ENCODE measurements around the gene TSPYL6.
"Not testable (repeated sequence)": the region's sequence is repeated elsewhere in the genome, so short reads cannot be mapped to it uniquely, and the experiment has no call there.

TSPYL6 gene
- total RNA-seq = 0 to 0.07 (median 0) reads per million in 9 experiments

- DNase-seq (no peak), ATAC-seq (replicated peaks) (no peak)
- H3K4me1 Mint-ChIP-seq (ENCODE audit: low read depth in 2 of 2) = no peaks in the 10 kb centered on the region
- no peaks in the 10 kb centered on the region for H3K36me3 Mint-ChIP-seq (ENCODE audit: insufficient read depth)
- H3K27me3 Mint-ChIP-seq = no peaks in the 10 kb centered on the region
- no peak within 1 kb of the TSS for H3K4me3 Mint-ChIP-seq
- H3K27ac Mint-ChIP-seq = no peak within 1 kb of the TSS
- H3K9me3 Mint-ChIP-seq = no peaks in the 10 kb centered on the region
These were observed at the start of gene TSPYL6 for GRCh38 chr2:54256091-54256694. Gene TSPYL6, minus strand, starts transcription at chr2:54256229. Its CDS starts 78 bp downstream, at chr2:54256151.

GRCh38 chr2:54303631-54304030, 47.6 kb upstream of the TSPYL6 start:
- DNase-seq (no peak), ATAC-seq (replicated peaks) (no peak)
- Mint-ChIP-seq H3K9me3 (no peaks in the 10 kb centered on the region), H3K4me3 (no peak overlapping the region), H3K36me3 (ENCODE audit: insufficient read depth) (no peaks in the 10 kb centered on the region), H3K27me3 (peaks cover 0 to 5% of the 10 kb centered on the region in 2 donors), H3K27ac (no peak overlapping the region), H3K4me1 (ENCODE audit: low read depth in 2 of 2) (no peaks in the 10 kb centered on the region)

GRCh38 chr2:54298514-54298913, 42.5 kb upstream of the TSPYL6 start:
- DNase-seq = no peak
- Mint-ChIP-seq H3K27ac (no peak overlapping the region), H3K4me3 (no peak overlapping the region), H3K36me3 (ENCODE audit: insufficient read depth) (no peaks in the 10 kb centered on the region), H3K4me1 (ENCODE audit: low read depth in 2 of 2) (no peaks in the 10 kb centered on the region), H3K27me3 (no peaks in the 10 kb centered on the region), H3K9me3 (no peaks in the 10 kb centered on the region)
- no peak for ATAC-seq (replicated peaks)

GRCh38 chr2:54295911-54296310, 39.9 kb upstream of the TSPYL6 start:
- no peak for DNase-seq
- Mint-ChIP-seq H3K27me3 (no peaks in the 10 kb centered on the region), H3K9me3 (no peaks in the 10 kb centered on the region), H3K4me1 (ENCODE audit: low read depth in 2 of 2) (no peaks in the 10 kb centered on the region), H3K36me3 (ENCODE audit: insufficient read depth) (no peaks in the 10 kb centered on the region), H3K4me3 (no peak overlapping the region), H3K27ac (no peak overlapping the region)
- no peak for ATAC-seq (replicated peaks)

- H3K27me3 Mint-ChIP-seq; DNase-seq; H3K4me3 Mint-ChIP-seq; H3K36me3 Mint-ChIP-seq (ENCODE audit: insufficient read depth); ATAC-seq (replicated peaks); H3K27ac Mint-ChIP-seq; H3K4me1 Mint-ChIP-seq (ENCODE audit: low read depth in 2 of 2); H3K9me3 Mint-ChIP-seq: not testable (repeated sequence)
These were observed 38.6 kb upstream of the TSPYL6 start for GRCh38 chr2:54294665-54295064.

GRCh38 chr2:54290356-54291025, 34.5 kb upstream of the TSPYL6 start:
- DNase-seq (no peak), ATAC-seq (replicated peaks) (no peak)
- Mint-ChIP-seq H3K27me3 (no peaks in the 10 kb centered on the region), H3K36me3 (ENCODE audit: insufficient read depth) (no peaks in the 10 kb centered on the region), H3K4me3 (no peak overlapping the region), H3K9me3 (no peaks in the 10 kb centered on the region), H3K4me1 (ENCODE audit: low read depth in 2 of 2) (no peaks in the 10 kb centered on the region), H3K27ac (no peak overlapping the region)

- DNase-seq = no peak
- no peaks in the 10 kb centered on the region for H3K9me3 Mint-ChIP-seq
- no peak overlapping the region for H3K4me3 Mint-ChIP-seq
- no peaks in the 10 kb centered on the region for H3K36me3 Mint-ChIP-seq (ENCODE audit: insufficient read depth)
- no peak for ATAC-seq (replicated peaks)
- H3K27ac Mint-ChIP-seq = no peak overlapping the region
- no peaks in the 10 kb centered on the region for H3K4me1 Mint-ChIP-seq (ENCODE audit: low read depth in 2 of 2)
- H3K27me3 Mint-ChIP-seq = no peaks in the 10 kb centered on the region
These were observed 33.9 kb upstream of the TSPYL6 start for GRCh38 chr2:54289917-54290316.

GRCh38 chr2:54287532-54287931, 31.5 kb upstream of the TSPYL6 start:
- no peak overlapping the region for H3K27ac Mint-ChIP-seq
- ATAC-seq (replicated peaks) (no peak), DNase-seq (no peak)
- H3K4me1 Mint-ChIP-seq (ENCODE audit: low read depth in 2 of 2) = no peaks in the 10 kb centered on the region
- H3K27me3 Mint-ChIP-seq = no peaks in the 10 kb centered on the region
- no peak overlapping the region for H3K4me3 Mint-ChIP-seq
- H3K36me3 Mint-ChIP-seq (ENCODE audit: insufficient read depth) = no peaks in the 10 kb centered on the region
- H3K9me3 Mint-ChIP-seq = no peaks in the 10 kb centered on the region

- H3K27me3 Mint-ChIP-seq = no peaks in the 10 kb centered on the region
- no peak overlapping the region for H3K27ac Mint-ChIP-seq
- DNase-seq (no peak), ATAC-seq (replicated peaks) (no peak)
- H3K9me3 Mint-ChIP-seq = no peaks in the 10 kb centered on the region
- no peaks in the 10 kb centered on the region for H3K36me3 Mint-ChIP-seq (ENCODE audit: insufficient read depth)
- H3K4me1 Mint-ChIP-seq (ENCODE audit: low read depth in 2 of 2) = no peaks in the 10 kb centered on the region
- H3K4me3 Mint-ChIP-seq = no peak overlapping the region
These were observed 29.4 kb upstream of the TSPYL6 start for GRCh38 chr2:54285451-54285850.

- no peak for DNase-seq
These were observed 28.8 kb upstream of the TSPYL6 start for GRCh38 chr2:54284826-54285225.

GRCh38 chr2:54279385-54279784, 23.4 kb upstream of the TSPYL6 start:
- Mint-ChIP-seq H3K9me3 (no peaks in the 10 kb centered on the region), H3K4me3 (no peak overlapping the region), H3K4me1 (ENCODE audit: low read depth in 2 of 2) (no peaks in the 10 kb centered on the region), H3K27ac (no peak overlapping the region), H3K36me3 (ENCODE audit: insufficient read depth) (no peaks in the 10 kb centered on the region), H3K27me3 (no peaks in the 10 kb centered on the region)
- no peak for DNase-seq
- no peak for ATAC-seq (replicated peaks)

More at GRCh38 chr2:54284826-54285225, 28.8 kb upstream of the TSPYL6 start:
- no peaks in the 10 kb centered on the region for H3K4me1 Mint-ChIP-seq (ENCODE audit: low read depth in 2 of 2)
- no peaks in the 10 kb centered on the region for H3K9me3 Mint-ChIP-seq
- no peak for ATAC-seq (replicated peaks)
- no peak overlapping the region for H3K27ac Mint-ChIP-seq
- no peaks in the 10 kb centered on the region for H3K27me3 Mint-ChIP-seq
- H3K4me3 Mint-ChIP-seq = no peak overlapping the region
- no peaks in the 10 kb centered on the region for H3K36me3 Mint-ChIP-seq (ENCODE audit: insufficient read depth)

GRCh38 chr2:54275541-54275940, 19.5 kb upstream of the TSPYL6 start:
- no peaks in the 10 kb centered on the region for H3K36me3 Mint-ChIP-seq (ENCODE audit: insufficient read depth)
- DNase-seq = no peak
- ATAC-seq (replicated peaks) = no peak
- no peaks in the 10 kb centered on the region for H3K9me3 Mint-ChIP-seq
- no peak overlapping the region for H3K4me3 Mint-ChIP-seq
- H3K27ac Mint-ChIP-seq = no peak overlapping the region
- H3K4me1 Mint-ChIP-seq (ENCODE audit: low read depth in 2 of 2) = peaks cover 0 to 3% of the 10 kb centered on the region in 2 donors
- no peaks in the 10 kb centered on the region for H3K27me3 Mint-ChIP-seq

- Mint-ChIP-seq H3K9me3 (no peaks in the 10 kb centered on the region), H3K27me3 (no peaks in the 10 kb centered on the region), H3K4me1 (ENCODE audit: low read depth in 2 of 2) (peaks cover 0 to 3% of the 10 kb centered on the region in 2 donors), H3K36me3 (ENCODE audit: insufficient read depth) (no peaks in the 10 kb centered on the region), H3K27ac (no peak overlapping the region), H3K4me3 (no peak overlapping the region)
- no peak for ATAC-seq (replicated peaks)
- DNase-seq = no peak
These were observed 18.8 kb upstream of the TSPYL6 start for GRCh38 chr2:54274781-54275242.

- no peak for DNase-seq
- Mint-ChIP-seq H3K9me3 (no peaks in the 10 kb centered on the region), H3K4me1 (ENCODE audit: low read depth in 2 of 2) (peaks cover 0 to 3% of the 10 kb centered on the region in 2 donors), H3K4me3 (no peak overlapping the region), H3K27me3 (no peaks in the 10 kb centered on the region), H3K27ac (no peak overlapping the region), H3K36me3 (ENCODE audit: insufficient read depth) (no peaks in the 10 kb centered on the region)
- ATAC-seq (replicated peaks) = no peak
These were observed 16.0 kb upstream of the TSPYL6 start for GRCh38 chr2:54271843-54272627.

All from effector memory CD8-positive, alpha-beta T cell (primary cell).